HEK293 (cell line): ENCODE data around the gene PRMT7.
A peak's percentile ranks its signal among the peaks of the same experiment; 100 is the strongest.

Source experiments
- CTCF ChIA-PET: fragments of 350-600 bp; formaldehyde crosslinking; extraction: SDS; loops from one replicate; lab custom pipeline; 2021; ENCODE audit warnings: antibody characterized with exemption; lab: Yijun Ruan, JAX
- POLR2A ChIA-PET: fragments of 300-600 bp; formaldehyde crosslinking; extraction: SDS; loops from one replicate; lab custom pipeline; 2020; ENCODE audit warnings: antibody characterized with exemption, inconsistent platforms; lab: Yijun Ruan, JAX
- H3K27ac ChIP-seq: fragments of 200-500 bp; sonication (Bioruptor generic); 2 replicates; pipeline ENCODE4 v1.5.1; 2014; ENCODE audit warnings: low read depth, low read length, control low read depth, inconsistent platforms; ENCODE audit errors: extremely low read depth
- H3K36me3 ChIP-seq, 2 experiments: fragments of 200-500 bp in 1 of 2; sonication (Bioruptor generic) in 1 of 2; 1 replicate in 1 of 2; 2 replicates in 1 of 2; pipeline ENCODE4 v1.5.1; 2014 to 2017; ENCODE audit warnings: inconsistent platforms in 2 of 2, low read length in 2 of 2; ENCODE audit not compliant: control insufficient read depth in 2 of 2, insufficient read depth in 1 of 2
- H3K4me1 ChIP-seq: fragments of 200-500 bp; sonication (Bioruptor generic); 2 replicates; pipeline ENCODE4 v1.5.1; 2014; ENCODE audit warnings: mild to moderate bottlenecking, low read length, inconsistent platforms; ENCODE audit not compliant: control insufficient read depth, insufficient read depth
- H3K4me3 ChIP-seq: 2 replicates; pipeline ENCODE4 v1.5.1; 2011; ENCODE audit warnings: low read depth, mild to moderate bottlenecking, control low read depth, low read length, moderate library complexity
- H3K9me3 ChIP-seq: fragments of 200-500 bp; sonication (Bioruptor generic); 2 replicates; pipeline ENCODE4 v1.5.1; 2014; ENCODE audit warnings: low read depth, low read length, inconsistent platforms; ENCODE audit not compliant: control insufficient read depth, insufficient read depth
- AEBP2 ChIP-seq: fragments of 450-650 bp; formaldehyde crosslinking; IDR thresholded peaks from 2 replicates; pipeline ENCODE4 v1.5.1; 2016; ENCODE audit warnings: missing biosample characterization, missing genetic modification characterization, borderline replicate concordance
- GFI1B ChIP-seq: fragments of 450-650 bp; formaldehyde crosslinking; IDR thresholded peaks from 2 replicates; pipeline ENCODE4 v1.5.1; 2016; ENCODE audit warnings: missing biosample characterization, missing genetic modification characterization
- GLIS1 ChIP-seq: fragments of 450-650 bp; formaldehyde crosslinking; IDR thresholded peaks from 2 replicates; pipeline ENCODE4 v1.5.1; 2016; ENCODE audit warnings: missing biosample characterization, missing genetic modification characterization
- HOXC10 ChIP-seq: sonication (generic); formaldehyde crosslinking; IDR thresholded peaks from 2 replicates; pipeline ENCODE4 v1.8.1; 2023; ENCODE audit warnings: mild to moderate bottlenecking, missing genetic modification reagents
- MZF1 ChIP-seq: fragments of 450-650 bp; formaldehyde crosslinking; IDR thresholded peaks from 2 replicates; pipeline ENCODE4 v1.5.1; 2017; ENCODE audit warnings: missing biosample characterization, missing genetic modification characterization, borderline replicate concordance
- PATZ1 ChIP-seq: fragments of 450-650 bp; formaldehyde crosslinking; IDR thresholded peaks from 2 replicates; pipeline ENCODE4 v1.5.1; 2016; ENCODE audit warnings: missing biosample characterization, missing genetic modification characterization
- RBAK ChIP-seq: fragments of 450-650 bp; formaldehyde crosslinking; IDR thresholded peaks from 2 replicates; pipeline ENCODE4 v1.5.1; 2016; ENCODE audit warnings: missing biosample characterization, missing genetic modification characterization
- SCRT2 ChIP-seq: fragments of 450-650 bp; formaldehyde crosslinking; IDR thresholded peaks from 2 replicates; pipeline ENCODE4 v1.5.1; 2016; ENCODE audit warnings: missing biosample characterization, missing genetic modification characterization
- ZNF138 ChIP-seq: fragments of 450-650 bp; formaldehyde crosslinking; IDR thresholded peaks from 2 replicates; pipeline ENCODE4 v1.5.1; 2016; ENCODE audit warnings: missing biosample characterization, missing genetic modification characterization, borderline replicate concordance
- ZNF157 ChIP-seq: fragments of 450-650 bp; formaldehyde crosslinking; IDR thresholded peaks from 2 replicates; pipeline ENCODE4 v1.5.1; 2016; ENCODE audit warnings: missing biosample characterization, missing genetic modification characterization
- ZNF391 ChIP-seq: fragments of 450-650 bp; formaldehyde crosslinking; IDR thresholded peaks from 2 replicates; pipeline ENCODE4 v1.5.1; 2016; ENCODE audit warnings: low read depth, missing biosample characterization, missing genetic modification characterization, borderline replicate concordance
- ZNF404 ChIP-seq: fragments of 450-650 bp; formaldehyde crosslinking; IDR thresholded peaks from 2 replicates; pipeline ENCODE4 v1.5.1; 2017; ENCODE audit warnings: missing biosample characterization, missing genetic modification characterization
- ZNF658 ChIP-seq: fragments of 450-650 bp; formaldehyde crosslinking; IDR thresholded peaks from 2 replicates; pipeline ENCODE4; 2016; ENCODE audit warnings: missing biosample characterization, missing genetic modification characterization
- ZNF670 ChIP-seq: fragments of 450-650 bp; formaldehyde crosslinking; IDR thresholded peaks from 2 replicates; pipeline ENCODE4 v1.5.1; 2016; ENCODE audit warnings: missing biosample characterization, missing genetic modification characterization, low read depth
- ZNF768 ChIP-seq: fragments of 450-650 bp; formaldehyde crosslinking; IDR thresholded peaks from 2 replicates; pipeline ENCODE4 v1.5.1; 2018; ENCODE audit warnings: missing biosample characterization, mild to moderate bottlenecking, missing genetic modification characterization
- ZNF777 ChIP-seq: fragments of 450-650 bp; formaldehyde crosslinking; IDR thresholded peaks from 2 replicates; pipeline ENCODE4 v1.5.1; 2017; ENCODE audit warnings: missing biosample characterization, missing genetic modification characterization, borderline replicate concordance
- ZSCAN18 ChIP-seq: fragments of 450-650 bp; formaldehyde crosslinking; IDR thresholded peaks from 2 replicates; pipeline ENCODE4 v1.5.1; 2016; ENCODE audit warnings: missing biosample characterization, missing genetic modification characterization
- TF ChIP-seq, protein P1 (sequence below): fragments of 450-650 bp; formaldehyde crosslinking; IDR thresholded peaks from 2 replicates; pipeline ENCODE4 v1.5.1; 2017; ENCODE audit warnings: missing biosample characterization, missing genetic modification characterization

The PRMT7 gene

GRCh38 chr16:68279726-68280558, 30.9 kb upstream of the PRMT7 start:
- ChIA-PET CTCF (interaction anchor here (0.6 kb wide), 1 partner anchor 46 kb away, joined by 3 read pairs; no protein-coding TSS in a partner anchor), POLR2A (interaction anchor here (0.7 kb wide), 1 partner anchor 999 kb away, joined by 3 read pairs; no protein-coding TSS in a partner anchor)
- H3K27ac ChIP-seq, result no peak overlapping the region
- peaks cover 16 to 38% of the 10 kb centered on the region in 2 experiments; a peak in 2 of 3 replicates for H3K36me3 ChIP-seq
- H3K9me3 ChIP-seq, result no peaks in the 10 kb centered on the region
- H3K4me3 ChIP-seq, result no peak overlapping the region
- H3K4me1 ChIP-seq, result no peaks in the 10 kb centered on the region; the same call in 1 of the 2 replicates
- TF ChIP-seq SCRT2 (peak; percentile 7; the same call in 1 of the 2 replicates), GFI1B (tag by site-specific recombination) (no peak), AEBP2 (tag by site-specific recombination) (no peak), HOXC10 (no peak)

GRCh38 chr16:68281368-68282063, 29.3 kb upstream of the PRMT7 start:
- ChIA-PET POLR2A (no interaction called here), CTCF (no interaction called here)
- TF ChIP-seq ZNF777 (tag by site-specific recombination), result no peak
- TF ChIP-seq GLIS1 (tag by site-specific recombination), result no peak
- TF ChIP-seq ZNF138 (tag by site-specific recombination), result no peak
- no peak for TF ChIP-seq MZF1 (tag by site-specific recombination)
- TF ChIP-seq, protein P1, sequence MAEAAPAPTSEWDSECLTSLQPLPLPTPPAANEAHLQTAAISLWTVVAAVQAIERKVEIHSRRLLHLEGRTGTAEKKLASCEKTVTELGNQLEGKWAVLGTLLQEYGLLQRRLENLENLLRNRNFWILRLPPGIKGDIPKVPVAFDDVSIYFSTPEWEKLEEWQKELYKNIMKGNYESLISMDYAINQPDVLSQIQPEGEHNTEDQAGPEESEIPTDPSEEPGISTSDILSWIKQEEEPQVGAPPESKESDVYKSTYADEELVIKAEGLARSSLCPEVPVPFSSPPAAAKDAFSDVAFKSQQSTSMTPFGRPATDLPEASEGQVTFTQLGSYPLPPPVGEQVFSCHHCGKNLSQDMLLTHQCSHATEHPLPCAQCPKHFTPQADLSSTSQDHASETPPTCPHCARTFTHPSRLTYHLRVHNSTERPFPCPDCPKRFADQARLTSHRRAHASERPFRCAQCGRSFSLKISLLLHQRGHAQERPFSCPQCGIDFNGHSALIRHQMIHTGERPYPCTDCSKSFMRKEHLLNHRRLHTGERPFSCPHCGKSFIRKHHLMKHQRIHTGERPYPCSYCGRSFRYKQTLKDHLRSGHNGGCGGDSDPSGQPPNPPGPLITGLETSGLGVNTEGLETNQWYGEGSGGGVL (tag by site-specific recombination), result no peak
- TF ChIP-seq ZNF670 (tag by site-specific recombination), result no peak
- no peak for TF ChIP-seq RBAK (tag by site-specific recombination)
- TF ChIP-seq ZNF404 (tag by site-specific recombination), result no peak
- no peak for TF ChIP-seq ZNF391 (tag by site-specific recombination)
- TF ChIP-seq ZSCAN18 (tag by site-specific recombination), result no peak
- TF ChIP-seq ZNF768 (tag by site-specific recombination), result no peak
- TF ChIP-seq ZNF157 (tag by site-specific recombination), result no peak
- no peak for TF ChIP-seq PATZ1
- TF ChIP-seq ZNF658 (tag by site-specific recombination), result no peak
- TF ChIP-seq, all 188 proteins: peak for 0
- Histone ChIP-seq H3K4me3 (no peak overlapping the region), H3K9me3 (no peaks in the 10 kb centered on the region), H3K4me1 (no peaks in the 10 kb centered on the region), H3K27ac (no peak overlapping the region), H3K36me3 (peaks cover 24 to 48% of the 10 kb centered on the region in 2 experiments; a peak in 2 of 3 replicates)
